Measurements from ENCODE around the gene NRG3. TPM values are rescaled to one million over a fixed set of nuclear protein-coding genes. Genes with fewer than 3 reads are reported as not detected.

Gene NRG3
- total and polyA plus RNA-seq, 12 donors: 0.03 to 0.73 (median 0.13) TPM; not detected in 5

DNA sequence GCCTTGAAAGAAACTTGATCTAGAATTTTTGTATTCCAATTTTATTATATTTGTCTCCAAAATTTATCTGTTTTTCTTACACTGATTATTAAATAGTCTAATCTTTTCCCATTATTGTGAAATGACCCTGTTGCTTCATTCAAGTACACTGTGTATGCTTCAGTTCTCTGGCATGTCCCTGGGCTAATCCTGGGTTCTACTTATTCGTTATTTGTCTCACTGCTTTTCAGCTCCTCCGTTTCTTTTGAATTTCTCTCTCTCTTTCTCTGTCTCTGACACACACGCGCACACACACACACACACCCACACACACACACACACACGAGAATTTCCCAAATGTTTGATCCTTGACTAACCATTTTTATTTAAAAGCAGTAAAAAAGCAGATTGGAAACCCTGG is 768.6 kb downstream of the NRG3 start:
- peak overlapping the region in 3 of 10 donors; percentile 4 to 26 (median 20) for H3K27ac ChIP-seq

DNA sequence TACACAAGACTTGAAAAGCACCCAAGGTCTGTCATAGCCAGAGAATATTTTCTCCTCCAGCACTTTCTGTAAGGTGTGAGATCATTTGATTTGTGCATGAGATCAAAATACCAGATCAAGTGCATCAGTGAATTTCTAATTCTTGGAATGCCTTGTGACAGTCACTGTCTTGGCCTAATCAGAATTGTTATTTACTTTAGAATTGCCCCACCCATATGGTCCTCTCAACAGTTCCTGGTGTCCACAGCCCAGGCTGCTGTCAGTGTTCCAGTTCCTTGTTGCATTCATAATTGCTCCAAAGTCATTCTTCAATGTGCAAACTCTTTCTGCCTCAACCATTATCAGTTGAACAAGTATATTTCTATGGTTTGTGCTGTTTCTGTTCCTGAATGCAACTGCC is 770.2 kb downstream of the NRG3 start:
- no peak for DNase-seq
- intact Hi-C loops (cut with DNase I): no loop called here
- Histone ChIP-seq H3K36me3 (no peaks in the 10 kb centered on the region), H3K27ac (no peak overlapping the region), H3K4me3 (no peak overlapping the region), H3K4me1 (peaks cover 0 to 7% (median 0%) of the 10 kb centered on the region in 9 donors), H3K27me3 (no peaks in the 10 kb centered on the region), H3K9me3 (peaks cover 0 to 7% (median 0%) of the 10 kb centered on the region in 11 donors)
- no peak for ATAC-seq
- TF ChIP-seq, protein P1, sequence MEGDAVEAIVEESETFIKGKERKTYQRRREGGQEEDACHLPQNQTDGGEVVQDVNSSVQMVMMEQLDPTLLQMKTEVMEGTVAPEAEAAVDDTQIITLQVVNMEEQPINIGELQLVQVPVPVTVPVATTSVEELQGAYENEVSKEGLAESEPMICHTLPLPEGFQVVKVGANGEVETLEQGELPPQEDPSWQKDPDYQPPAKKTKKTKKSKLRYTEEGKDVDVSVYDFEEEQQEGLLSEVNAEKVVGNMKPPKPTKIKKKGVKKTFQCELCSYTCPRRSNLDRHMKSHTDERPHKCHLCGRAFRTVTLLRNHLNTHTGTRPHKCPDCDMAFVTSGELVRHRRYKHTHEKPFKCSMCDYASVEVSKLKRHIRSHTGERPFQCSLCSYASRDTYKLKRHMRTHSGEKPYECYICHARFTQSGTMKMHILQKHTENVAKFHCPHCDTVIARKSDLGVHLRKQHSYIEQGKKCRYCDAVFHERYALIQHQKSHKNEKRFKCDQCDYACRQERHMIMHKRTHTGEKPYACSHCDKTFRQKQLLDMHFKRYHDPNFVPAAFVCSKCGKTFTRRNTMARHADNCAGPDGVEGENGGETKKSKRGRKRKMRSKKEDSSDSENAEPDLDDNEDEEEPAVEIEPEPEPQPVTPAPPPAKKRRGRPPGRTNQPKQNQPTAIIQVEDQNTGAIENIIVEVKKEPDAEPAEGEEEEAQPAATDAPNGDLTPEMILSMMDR (IDR thresholded peaks at IDR 0.05): no peak

More for the DNA sequence above, 768.6 kb downstream of the NRG3 start:
- H3K27me3 ChIP-seq: no peaks in the 10 kb centered on the region
- peaks cover 0 to 7% (median 0%) of the 10 kb centered on the region in 9 donors for H3K4me1 ChIP-seq
- DNase-seq (no peak), ATAC-seq (peak in 3 of 8 donors; percentile 79 to 91 (median 87))
- no peak overlapping the region for H3K4me3 ChIP-seq
- TF ChIP-seq, protein P1 (IDR thresholded peaks at IDR 0.05): no peak
- peaks cover 0 to 5% (median 0%) of the 10 kb centered on the region in 11 donors for H3K9me3 ChIP-seq
- 63 to 71% methylated on average over 5 of the region's 5 CpGs for WGBS, 2 donors
- intact Hi-C loops (cut with DNase I): no loop called here
- H3K36me3 ChIP-seq: no peaks in the 10 kb centered on the region

DNA sequence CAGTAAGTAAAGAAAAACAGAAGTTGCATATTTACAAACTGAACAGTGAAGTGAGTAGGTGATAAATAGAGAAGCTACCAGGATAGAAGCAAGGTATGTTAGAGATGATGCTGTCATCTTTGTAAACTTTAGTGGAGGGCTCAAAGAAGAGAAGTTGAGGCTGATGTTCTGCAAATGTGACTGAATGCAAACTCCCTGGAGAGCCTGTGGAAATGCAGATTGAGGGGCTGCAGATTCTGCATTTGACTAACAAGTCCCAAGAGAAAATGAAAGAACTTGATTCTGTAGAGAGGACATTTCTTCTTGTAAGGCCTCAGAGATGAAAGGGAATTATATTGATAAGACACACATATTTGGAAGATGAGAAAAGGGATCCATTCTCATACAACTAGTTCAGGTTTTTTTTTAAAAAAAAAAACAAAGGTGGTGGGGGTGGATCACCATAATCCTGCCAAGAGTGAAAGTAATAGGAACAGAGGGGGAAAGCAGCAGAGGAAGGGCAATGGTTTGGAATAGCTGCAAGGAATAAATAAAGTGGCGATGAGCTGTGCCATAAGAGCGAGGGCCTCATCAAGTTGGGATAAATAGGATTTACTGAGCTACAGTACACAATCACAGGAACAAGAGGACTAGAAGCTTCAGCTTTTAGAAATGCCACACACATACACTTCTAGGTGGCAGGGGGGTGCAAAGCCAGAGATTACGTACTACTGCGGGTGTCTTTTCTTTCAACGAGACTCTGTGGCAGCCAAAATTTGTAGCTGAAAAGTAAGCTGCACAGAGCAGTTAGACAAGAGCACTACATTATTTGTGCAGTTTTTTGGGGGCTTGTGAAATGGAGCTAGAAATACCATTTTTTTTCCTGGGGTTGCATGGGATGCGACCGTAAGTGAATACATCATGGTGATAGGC is 778.5 kb downstream of the NRG3 start:
- Histone ChIP-seq H3K4me3 (no peak overlapping the region), H3K36me3 (no peaks in the 10 kb centered on the region), H3K9me3 (peaks cover 0 to 3% (median 0%) of the 10 kb centered on the region in 11 donors), H3K4me1 (no peaks in the 10 kb centered on the region), H3K27me3 (no peaks in the 10 kb centered on the region), H3K27ac (no peak overlapping the region)
- TF ChIP-seq, protein P1 (IDR thresholded peaks at IDR 0.05): no peak
- DNase-seq: no peak
- ATAC-seq: peak in 1 of 8 donors; percentile 22
- WGBS, 2 donors: 79 to 80% methylated on average over 7 of the region's 7 CpGs
- intact Hi-C loops (cut with DNase I): no loop called here

DNA sequence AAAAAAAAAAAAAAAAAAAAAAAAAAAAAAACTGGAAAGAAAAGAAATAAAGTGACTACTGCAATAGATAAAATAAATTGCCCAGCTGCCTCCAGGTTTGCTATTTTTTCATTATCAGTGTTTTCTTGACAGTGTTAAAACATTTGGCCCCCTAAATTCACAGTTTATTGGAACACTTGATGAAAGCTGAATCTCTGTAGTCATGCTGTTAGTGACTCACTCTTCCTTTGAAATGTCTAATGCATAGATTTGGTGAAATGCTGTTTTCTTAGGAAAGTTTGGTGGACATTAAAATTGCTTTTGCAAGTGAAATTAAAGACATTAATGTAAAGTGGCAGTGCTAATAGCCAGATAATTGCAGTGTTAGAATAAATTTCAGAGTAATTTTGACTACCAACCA is 785.2 kb downstream of the NRG3 start:
- Histone ChIP-seq H3K9me3 (no peaks in the 10 kb centered on the region), H3K4me1 (no peaks in the 10 kb centered on the region), H3K27me3 (no peaks in the 10 kb centered on the region), H3K36me3 (no peaks in the 10 kb centered on the region), H3K4me3 (no peak overlapping the region), H3K27ac (no peak overlapping the region)
- TF ChIP-seq, protein P1 (IDR thresholded peaks at IDR 0.05): no peak
- no peak for ATAC-seq
- intact Hi-C loops (cut with DNase I): no loop called here
- no peak for DNase-seq

Data from heart right ventricle (tissue), 16 donors.